H1 (cell line): ENCODE measurements around the gene EML1. TPM values are rescaled to one million over a fixed set of nuclear protein-coding genes. Genes with fewer than 3 reads are reported as not detected.

Experiments
- CTCF ChIA-PET: fragments of 300-600 bp; sonication (Branson Sonifier 250); formaldehyde crosslinking; loops from one replicate; lab custom pipeline; 2021; ENCODE audit not compliant: partially characterized antibody; lab: Charles Lee
- POLR2A ChIA-PET: fragments of 300-600 bp; sonication (Branson Sonifier 250); formaldehyde crosslinking; loops from one replicate; lab custom pipeline; 2021; ENCODE audit warnings: inconsistent platforms; ENCODE audit not compliant: partially characterized antibody; lab: Charles Lee
- DNase-seq, 2 experiments: peaks; one replicate each; pipeline versions ENCODE4 v3.0.0 to v3.0.0-alpha.2; 2010 to 2022; ENCODE audit warnings: low spot score in 2 of 2, low read depth in 1 of 2, mixed read lengths in 1 of 2
- FAIRE-seq: peaks from 2 replicates; lab custom pipeline; 2011; peaks lifted over from hg19 to GRCh38; lab: Jason Lieb, UNC
- H2AFZ ChIP-seq: 2 replicates; pipeline ENCODE4 v1.8.1; 2012; ENCODE audit warnings: low read length, inconsistent platforms
- H2AK5ac ChIP-seq: 2 replicates; pipeline ENCODE4 v1.6.1; 2013; ENCODE audit warnings: low read depth, low read length
- H2BK120ac ChIP-seq: replicated peaks from 2 replicates; pipeline ENCODE3; 2013; ENCODE audit warnings: low read depth, low read length, inconsistent platforms
- H2BK12ac ChIP-seq: 2 replicates; pipeline ENCODE4 v1.6.1; 2013; ENCODE audit warnings: low read depth, low read length
- H2BK15ac ChIP-seq: 2 replicates; pipeline ENCODE4 v1.6.1; 2013; ENCODE audit warnings: low read length
- H2BK20ac ChIP-seq: 2 replicates; pipeline ENCODE4 v1.6.1; 2013; ENCODE audit warnings: low read length
- H2BK5ac ChIP-seq: 2 replicates; pipeline ENCODE4 v1.6.1; 2013; ENCODE audit warnings: low read depth, low read length
- H3K14ac ChIP-seq: 2 replicates; pipeline ENCODE4 v1.6.1; 2013; ENCODE audit warnings: inconsistent platforms; ENCODE audit not compliant: insufficient read length
- H3K18ac ChIP-seq: 2 replicates; pipeline ENCODE4 v1.6.1; 2013; ENCODE audit warnings: low read length; ENCODE audit errors: extremely low read depth
- H3K23ac ChIP-seq: 2 replicates; pipeline ENCODE4 v1.6.1; 2013; ENCODE audit warnings: inconsistent platforms; ENCODE audit not compliant: insufficient read length
- H3K23me2 ChIP-seq: 2 replicates; pipeline ENCODE4 v1.6.1; 2013; ENCODE audit warnings: low read depth, low read length
- H3K27ac ChIP-seq: 2 replicates; pipeline ENCODE4 v1.6.1; 2011; ENCODE audit warnings: low read depth, low read length, inconsistent platforms
- H3K27me3 ChIP-seq, 4 experiments: replicated peaks in 1 of 4; 1 replicate in 1 of 4; 2 replicates in 3 of 4; pipeline versions ENCODE4 v1.6.1 to v1.8.1; 2011 to 2013; ENCODE audit warnings: low read length in 3 of 4, mild to moderate bottlenecking in 3 of 4, inconsistent platforms in 2 of 4, mixed read lengths in 2 of 4, moderate library complexity in 1 of 4; ENCODE audit not compliant: control insufficient read depth in 3 of 4, insufficient read depth in 3 of 4; ENCODE audit errors: extremely low read depth in 1 of 4
- H3K36me3 ChIP-seq, 4 experiments: 2 replicates each; pipeline versions ENCODE4 v1.6.1 to v1.8.1; 2011 to 2013; ENCODE audit warnings: mild to moderate bottlenecking in 4 of 4, low read length in 3 of 4, moderate library complexity in 2 of 4, control low read depth in 1 of 4, inconsistent platforms in 1 of 4; ENCODE audit not compliant: insufficient read depth in 4 of 4, control insufficient read depth in 2 of 4
- H3K4ac ChIP-seq: replicated peaks from 2 replicates; pipeline ENCODE3; 2013; ENCODE audit warnings: low read length, low read depth, mixed read lengths, inconsistent platforms; ENCODE audit not compliant: insufficient read length
- H3K4me1 ChIP-seq, 4 experiments: replicated peaks in 1 of 4; 1 replicate in 1 of 4; 2 replicates in 3 of 4; pipeline versions ENCODE4 v1.6.1 to v1.8.1; 2011 to 2013; ENCODE audit warnings: low read length in 3 of 4, inconsistent platforms in 2 of 4, mixed read lengths in 1 of 4; ENCODE audit not compliant: insufficient read depth in 4 of 4, control insufficient read depth in 3 of 4
- H3K4me2 ChIP-seq, 2 experiments: 2 replicates each; pipeline versions ENCODE4 v1.6.1 to v1.8.1; 2011 to 2013; ENCODE audit warnings: low read depth in 2 of 2, low read length in 2 of 2, control low read depth in 1 of 2, inconsistent platforms in 1 of 2, mild to moderate bottlenecking in 1 of 2; ENCODE audit not compliant: insufficient read depth in 1 of 2
- H3K4me3 ChIP-seq, 4 experiments: fragments of 200-600, 300-600 bp in 1 of 4; sonication (generic), shearing (Covaris generic), sonication (Bioruptor Twin) in 1 of 4; 2 replicates each; pipeline versions ENCODE4 v1.5.1 to v1.8.1; 2011 to 2016; ENCODE audit warnings: low read length in 4 of 4, low read depth in 3 of 4, control low read depth in 2 of 4, inconsistent platforms in 2 of 4, mild to moderate bottlenecking in 2 of 4, mixed read lengths in 1 of 4, moderate library complexity in 1 of 4; ENCODE audit not compliant: insufficient read depth in 2 of 4; ENCODE audit errors: extremely low read depth in 1 of 4
- H3K56ac ChIP-seq: replicated peaks from 2 replicates; pipeline ENCODE3; 2013; ENCODE audit warnings: low read depth, mild to moderate bottlenecking, mixed read lengths, low read length, inconsistent platforms; ENCODE audit not compliant: insufficient read length
- H3K79me1 ChIP-seq: 2 replicates; pipeline ENCODE4 v1.6.1; 2013; ENCODE audit warnings: low read depth, low read length, control low read depth
- H3K79me2 ChIP-seq, 2 experiments: 2 replicates each; pipeline versions ENCODE4 v1.6.1 to v1.8.1; 2012 to 2013; ENCODE audit warnings: low read length in 2 of 2, mild to moderate bottlenecking in 2 of 2, inconsistent platforms in 1 of 2; ENCODE audit not compliant: insufficient read depth in 2 of 2, control insufficient read depth in 1 of 2
- H3K9ac ChIP-seq, 4 experiments: replicated peaks in 1 of 4; 1 replicate in 1 of 4; 2 replicates in 3 of 4; pipeline versions ENCODE4 v1.6.1 to v1.8.1; 2011 to 2013; ENCODE audit warnings: low read depth in 3 of 4, low read length in 3 of 4, control low read depth in 2 of 4, mild to moderate bottlenecking in 2 of 4, moderate library complexity in 2 of 4, inconsistent platforms in 1 of 4; ENCODE audit errors: extremely low read depth in 1 of 4
- H3K9me3 ChIP-seq, 2 experiments: 2 replicates each; pipeline versions ENCODE4 v1.6.1 to v1.8.1; 2012 to 2013; ENCODE audit warnings: mild to moderate bottlenecking in 2 of 2, moderate library complexity in 2 of 2, control low read depth in 1 of 2, inconsistent platforms in 1 of 2, low read depth in 1 of 2, low read length in 1 of 2, mixed read lengths in 1 of 2; ENCODE audit not compliant: insufficient read depth in 2 of 2
- H4K20me1 ChIP-seq, 2 experiments: replicated peaks in 1 of 2; 2 replicates each; pipeline versions ENCODE3 to v1.8.1; 2011 to 2013; ENCODE audit warnings: inconsistent platforms in 2 of 2, low read length in 2 of 2, mild to moderate bottlenecking in 1 of 2; ENCODE audit not compliant: insufficient read depth in 2 of 2, control insufficient read depth in 1 of 2
- H4K5ac ChIP-seq: 2 replicates; pipeline ENCODE4 v1.6.1; 2013; ENCODE audit warnings: low read length, low read depth, mixed read lengths, inconsistent platforms; ENCODE audit not compliant: insufficient read length
- H4K8ac ChIP-seq: 2 replicates; pipeline ENCODE4 v1.8.0; 2013; ENCODE audit warnings: mild to moderate bottlenecking, moderate library complexity, low read length, inconsistent platforms; ENCODE audit not compliant: insufficient read depth; ENCODE audit errors: extremely low read depth
- H4K91ac ChIP-seq: replicated peaks from 2 replicates; pipeline ENCODE3; 2013; ENCODE audit warnings: low read length, mixed read lengths, inconsistent platforms; ENCODE audit not compliant: insufficient read length
- BCL11A ChIP-seq, 2 experiments: IDR thresholded peaks; one replicate each; pipeline ENCODE4 v1.6.1; 2011; ENCODE audit warnings: low read depth in 2 of 2, low read length in 2 of 2, mild to moderate bottlenecking in 2 of 2
- EP300 ChIP-seq, 2 experiments: IDR thresholded peaks; 1 replicate in 1 of 2; 2 replicates in 1 of 2; pipeline ENCODE4 v1.6.1; 2011 to 2012; ENCODE audit warnings: low read depth in 2 of 2, low read length in 2 of 2, mild to moderate bottlenecking in 2 of 2, borderline replicate concordance in 1 of 2, inconsistent platforms in 1 of 2, moderate library complexity in 1 of 2
- KDM5A ChIP-seq: fragments of 200-600 bp; IDR thresholded peaks from 2 replicates; pipeline ENCODE4 v1.7.1; 2012; ENCODE audit warnings: mild to moderate bottlenecking, low read length, inconsistent platforms, mixed read lengths
- POLR2AphosphoS5 ChIP-seq: IDR thresholded peaks from 2 replicates; pipeline ENCODE4 v1.6.1; 2011; ENCODE audit warnings: low read depth, low read length
- POU5F1 ChIP-seq: IDR thresholded peaks from 2 replicates; pipeline ENCODE4 v1.6.1; 2011; ENCODE audit warnings: low read depth, mild to moderate bottlenecking, low read length, moderate library complexity
- RBBP5 ChIP-seq: IDR thresholded peaks from 2 replicates; pipeline ENCODE4 v1.7.1; 2012; ENCODE audit warnings: low read depth, mild to moderate bottlenecking, inconsistent platforms, low read length, moderate library complexity, borderline replicate concordance
- RFX5 ChIP-seq: IDR thresholded peaks from 2 replicates; pipeline ENCODE4 v1.6.1; 2011; ENCODE audit warnings: low read depth, low read length, improper control_type of control experiment, borderline replicate concordance
- RXRA ChIP-seq: IDR thresholded peaks from 2 replicates; pipeline ENCODE4 v1.6.1; 2011; ENCODE audit warnings: low read depth, mild to moderate bottlenecking, low read length, moderate library complexity; ENCODE audit not compliant: insufficient read depth
- TBP ChIP-seq: IDR thresholded peaks from 2 replicates; pipeline ENCODE4 v1.6.1; 2011; ENCODE audit warnings: low read depth, low read length, improper control_type of control experiment
- YY1 ChIP-seq: IDR thresholded peaks from 2 replicates; pipeline ENCODE4 v1.6.1; 2011; ENCODE audit warnings: low read depth, mild to moderate bottlenecking, low read length
- WGBS, 2 experiments: shearing (Covaris generic) in 1 of 2; methylation state at CpG; one replicate each; pipeline versions ENCODE4 v1.1.6 to v1.1.7; 2013 to 2015; ENCODE audit warnings: low lambda C conversion rate in 2 of 2, mixed read lengths in 2 of 2, inconsistent platforms in 1 of 2, low coverage in 1 of 2, missing lambda C conversion rate in 1 of 2; ENCODE audit not compliant: insufficient replicate concordance in 2 of 2, insufficient coverage in 1 of 2, insufficient read length in 1 of 2; ENCODE audit errors: extremely low coverage in 1 of 2, missing lambda C conversion rate in 1 of 2; 5-methylcytosine and 5-hydroxymethylcytosine counted together
- polyA plus RNA-seq, 7 experiments: library from polyadenylated mRNA; depleted of rRNA in 3 of 7; stranded (reverse) in 5 of 7; unstranded in 2 of 7; fragments of >200 nt in 5 of 7; fragments of 200-250 nt in 2 of 7; gene quantifications; 1 replicate in 5 of 7; 2 replicates in 1 of 7; 4 replicates in 1 of 7; pipeline versions ENCODE4 v1.2.1 to v1.2.3, GENCODE V29; 2011 to 2013; ENCODE audit warnings: missing spikeins in 2 of 7, mixed read lengths in 2 of 7
- total RNA-seq: library from RNA; stranded (reverse); fragmentation: NEBNext Ultra II Directional; extraction: Animal tissue kit (Norgen Biotek cat#: 25700); gene quantifications from 2 replicates; pipeline ENCODE4 v1.2.1, GENCODE V29; 2021
- TF ChIP-seq, protein P1 (sequence below), 3 experiments: IDR thresholded peaks; 1 replicate in 2 of 3; 2 replicates in 1 of 3; pipeline versions ENCODE4 v1.5.1 to v1.6.1; 2011; ENCODE audit warnings: low read length in 3 of 3, mild to moderate bottlenecking in 3 of 3, inconsistent platforms in 2 of 3, low read depth in 1 of 3, moderate library complexity in 1 of 3; ENCODE audit not compliant: insufficient read depth in 1 of 3; ENCODE audit errors: control extremely low read depth in 1 of 3

The EML1 gene
- total and polyA plus RNA-seq, 2 of the 8 experiments (the other 6 are each of a cell fraction or from before 2014, with no cell fraction given): 11.1 to 24.7 TPM

DNA sequence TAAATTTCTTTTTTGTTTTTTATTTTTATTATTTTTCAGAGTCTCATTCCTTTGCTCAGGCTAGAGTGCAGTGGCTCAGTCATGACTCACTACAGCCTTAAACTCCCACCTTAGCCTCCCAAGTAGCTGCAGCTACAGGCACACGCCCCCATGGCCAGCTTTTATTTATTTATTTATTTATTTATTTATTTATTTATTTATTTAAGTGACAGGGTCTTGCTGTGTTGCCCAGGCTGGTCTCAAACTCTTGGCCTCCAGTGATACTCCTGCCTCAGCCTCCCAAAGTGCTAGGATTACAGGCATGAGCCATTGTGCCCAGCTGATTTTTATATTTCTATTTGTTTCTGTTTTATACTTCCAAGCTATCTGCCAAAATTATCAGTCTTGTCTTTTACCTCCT is 182.8 kb downstream of the EML1 start:
- H3K36me3 ChIP-seq: no peaks in the 10 kb centered on the region
- CTCF ChIA-PET: interaction anchor here (0.8 to 1.7 kb wide), 4 partner anchors 20 to 239 kb away, joined by 3 to 6 read pairs (median 4); no protein-coding TSS in a partner anchor
- H3K4me1 ChIP-seq: peaks cover 0 to 5% (median under 1%) of the 10 kb centered on the region in 4 experiments; a peak in 1 of 7 replicates
- H3K14ac ChIP-seq: no peak overlapping the region
- H3K4ac ChIP-seq: no peak overlapping the region
- no peak for DNase-seq
- H3K79me1 ChIP-seq: peaks cover 6% of the 10 kb centered on the region; the same call in 1 of the 2 replicates
- peaks cover 2 to 4% of the 10 kb centered on the region in 2 experiments for H4K20me1 ChIP-seq
- WGBS, 2 experiments: 94% methylated on average over 1 of the region's 1 CpG; no CpG with 5 or more reads in 1 of the 2 experiments
- no peak overlapping the region for H4K91ac ChIP-seq
- H4K5ac ChIP-seq: no peak overlapping the region
- H3K79me2 ChIP-seq: peaks cover 0 to 55% of the 10 kb centered on the region in 2 experiments; a peak in 3 of 4 replicates
- H3K4me2 ChIP-seq: no peak overlapping the region
- H2AFZ ChIP-seq: no peak overlapping the region
- H2BK20ac ChIP-seq: no peak overlapping the region
- H3K9ac ChIP-seq: no peak overlapping the region
- POLR2A ChIA-PET: interaction anchor here (1.1 kb wide), 1 partner anchor 8 kb away, joined by 4 read pairs; no protein-coding TSS in a partner anchor
- no peak overlapping the region for H2BK5ac ChIP-seq
- H2BK15ac ChIP-seq: no peak overlapping the region
- H3K23ac ChIP-seq: no peak overlapping the region
- H3K4me3 ChIP-seq: no peak overlapping the region
- H3K27me3 ChIP-seq: peaks cover 0 to under 1% (median 0%) of the 10 kb centered on the region in 4 experiments; a peak in 1 of 7 replicates
- FAIRE-seq: no peak
- no peak overlapping the region for H2AK5ac ChIP-seq
- no peak overlapping the region for H3K18ac ChIP-seq
- H3K27ac ChIP-seq: no peak overlapping the region
- no peak overlapping the region for H4K8ac ChIP-seq
- H3K9me3 ChIP-seq: peaks cover 11 to 12% of the 10 kb centered on the region in 2 experiments; a peak in 3 of 4 replicates
- no peak overlapping the region for H3K56ac ChIP-seq
- H3K23me2 ChIP-seq: peaks cover 4% of the 10 kb centered on the region; the same call in 1 of the 2 replicates
- no peak overlapping the region for H2BK120ac ChIP-seq
- no peak overlapping the region for H2BK12ac ChIP-seq
- TF ChIP-seq RBBP5: no peak
- TF ChIP-seq POU5F1: no peak
- TF ChIP-seq EP300 (IDR thresholded peaks at IDR 0.05; ENCODE audit: borderline replicate concordance in 1 of 2, low read depth in 2 of 2, low read length in 2 of 2): no peak
- TF ChIP-seq POLR2AphosphoS5: no peak
- TF ChIP-seq YY1: no peak
- no peak for TF ChIP-seq KDM5A
- TF ChIP-seq, protein P1, sequence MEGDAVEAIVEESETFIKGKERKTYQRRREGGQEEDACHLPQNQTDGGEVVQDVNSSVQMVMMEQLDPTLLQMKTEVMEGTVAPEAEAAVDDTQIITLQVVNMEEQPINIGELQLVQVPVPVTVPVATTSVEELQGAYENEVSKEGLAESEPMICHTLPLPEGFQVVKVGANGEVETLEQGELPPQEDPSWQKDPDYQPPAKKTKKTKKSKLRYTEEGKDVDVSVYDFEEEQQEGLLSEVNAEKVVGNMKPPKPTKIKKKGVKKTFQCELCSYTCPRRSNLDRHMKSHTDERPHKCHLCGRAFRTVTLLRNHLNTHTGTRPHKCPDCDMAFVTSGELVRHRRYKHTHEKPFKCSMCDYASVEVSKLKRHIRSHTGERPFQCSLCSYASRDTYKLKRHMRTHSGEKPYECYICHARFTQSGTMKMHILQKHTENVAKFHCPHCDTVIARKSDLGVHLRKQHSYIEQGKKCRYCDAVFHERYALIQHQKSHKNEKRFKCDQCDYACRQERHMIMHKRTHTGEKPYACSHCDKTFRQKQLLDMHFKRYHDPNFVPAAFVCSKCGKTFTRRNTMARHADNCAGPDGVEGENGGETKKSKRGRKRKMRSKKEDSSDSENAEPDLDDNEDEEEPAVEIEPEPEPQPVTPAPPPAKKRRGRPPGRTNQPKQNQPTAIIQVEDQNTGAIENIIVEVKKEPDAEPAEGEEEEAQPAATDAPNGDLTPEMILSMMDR (IDR thresholded peaks at IDR 0.05; ENCODE audit: control extremely low read depth in 1 of 3, insufficient read depth in 1 of 3, low read depth in 1 of 3, low read length in 3 of 3): no peak
- TF ChIP-seq BCL11A (IDR thresholded peaks at IDR 0.05; ENCODE audit: low read depth in 2 of 2, low read length in 2 of 2): no peak
- no peak for TF ChIP-seq RXRA
- TF ChIP-seq RFX5: no peak
- TF ChIP-seq TBP: no peak
